Measurements from ENCODE around the gene LRRK2. TPM values are rescaled to one million over a fixed set of nuclear protein-coding genes. Genes with fewer than 3 reads are reported as not detected.

Gene LRRK2
- total RNA-seq, 6 donors from 2014 or later, result 232 to 719 (median 390) TPM

DNA sequence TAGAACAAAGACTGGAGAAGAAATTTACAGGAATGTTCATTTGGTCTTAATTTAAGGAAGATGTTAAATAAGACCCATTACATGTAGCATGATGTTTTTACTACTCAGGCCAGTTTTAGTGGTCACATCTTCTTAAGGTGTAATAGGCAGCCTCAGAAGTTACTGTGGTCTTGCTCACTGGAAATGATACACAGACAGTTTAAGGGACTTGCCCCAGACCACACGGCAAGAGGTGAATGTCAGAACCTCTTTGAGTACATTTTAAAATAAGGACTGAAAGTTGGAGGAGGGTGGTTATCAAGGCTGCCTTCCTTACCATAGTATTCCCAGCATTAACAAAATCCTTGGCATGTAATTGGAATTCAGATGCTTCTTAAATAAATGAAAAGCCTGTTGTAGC is 37.9 kb downstream of the LRRK2 start:
- H3K27ac ChIP-seq, result no peak overlapping the region
- H3K4me3 ChIP-seq, result no peak overlapping the region
- 87 to 93% methylated on average over 1 of the region's 1 CpG for WGBS, 2 donors
- ATAC-seq (ENCODE audit: low FRiP score in 2 of 2), result no peak
- H3K36me3 ChIP-seq, result peaks cover 8 to 43% (median 15%) of the 10 kb centered on the region in 4 donors
- H3K9me3 ChIP-seq, result no peaks in the 10 kb centered on the region
- no peaks in the 10 kb centered on the region for H3K27me3 ChIP-seq
- no peaks in the 10 kb centered on the region for H3K4me1 ChIP-seq
- TF ChIP-seq POLR2AphosphoS5 (IDR thresholded peaks at IDR 0.05), result no peak
- no peak for TF ChIP-seq POLR2A (IDR thresholded peaks at IDR 0.05)
- no peak for TF ChIP-seq EP300 (IDR thresholded peaks at IDR 0.05)
- no peak for DNase-seq

DNA sequence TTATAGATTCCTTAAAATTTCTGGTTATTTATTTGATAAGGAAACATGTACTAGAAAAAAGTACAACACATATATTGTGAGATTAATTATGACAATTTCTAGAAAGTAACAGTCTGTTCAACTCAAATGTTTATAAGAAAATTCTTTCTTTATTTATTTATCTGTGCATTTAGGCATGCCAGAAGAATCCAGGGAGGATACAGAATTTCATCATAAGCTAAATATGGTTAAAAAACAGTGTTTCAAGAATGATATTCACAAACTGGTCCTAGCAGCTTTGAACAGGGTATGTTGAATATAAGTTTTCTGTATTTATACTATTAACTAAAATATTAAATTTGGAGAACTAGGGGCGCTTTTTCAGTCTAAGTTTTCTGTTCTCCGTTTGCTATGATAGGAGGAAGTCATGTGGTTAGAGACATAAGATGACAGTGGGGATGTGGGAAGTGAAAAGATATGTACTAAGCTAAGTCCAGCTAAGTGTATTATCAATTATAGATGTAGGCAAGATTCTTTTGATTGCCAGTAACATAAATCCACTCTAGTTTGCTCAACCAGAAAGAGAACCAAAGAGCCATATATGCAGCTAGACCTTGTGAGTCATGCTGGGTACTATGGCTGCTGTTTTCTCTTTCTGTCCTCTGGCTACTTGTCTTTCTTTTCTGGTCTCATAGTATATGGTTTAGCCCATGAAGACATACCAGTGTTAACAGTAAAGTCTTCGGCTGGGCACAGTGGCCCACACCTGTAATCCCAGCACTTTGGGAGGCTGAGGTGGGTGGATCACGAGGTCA is 39.0 kb downstream of the LRRK2 start:
- Histone ChIP-seq H3K27ac (no peak overlapping the region), H3K9me3 (no peaks in the 10 kb centered on the region), H3K36me3 (peaks cover 5 to 39% (median 14%) of the 10 kb centered on the region in 4 donors), H3K27me3 (no peaks in the 10 kb centered on the region), H3K4me1 (no peaks in the 10 kb centered on the region), H3K4me3 (no peak overlapping the region)
- WGBS, 2 donors, result 53 to 65% methylated on average over 4 of the region's 4 CpGs
- TF ChIP-seq, protein P1, sequence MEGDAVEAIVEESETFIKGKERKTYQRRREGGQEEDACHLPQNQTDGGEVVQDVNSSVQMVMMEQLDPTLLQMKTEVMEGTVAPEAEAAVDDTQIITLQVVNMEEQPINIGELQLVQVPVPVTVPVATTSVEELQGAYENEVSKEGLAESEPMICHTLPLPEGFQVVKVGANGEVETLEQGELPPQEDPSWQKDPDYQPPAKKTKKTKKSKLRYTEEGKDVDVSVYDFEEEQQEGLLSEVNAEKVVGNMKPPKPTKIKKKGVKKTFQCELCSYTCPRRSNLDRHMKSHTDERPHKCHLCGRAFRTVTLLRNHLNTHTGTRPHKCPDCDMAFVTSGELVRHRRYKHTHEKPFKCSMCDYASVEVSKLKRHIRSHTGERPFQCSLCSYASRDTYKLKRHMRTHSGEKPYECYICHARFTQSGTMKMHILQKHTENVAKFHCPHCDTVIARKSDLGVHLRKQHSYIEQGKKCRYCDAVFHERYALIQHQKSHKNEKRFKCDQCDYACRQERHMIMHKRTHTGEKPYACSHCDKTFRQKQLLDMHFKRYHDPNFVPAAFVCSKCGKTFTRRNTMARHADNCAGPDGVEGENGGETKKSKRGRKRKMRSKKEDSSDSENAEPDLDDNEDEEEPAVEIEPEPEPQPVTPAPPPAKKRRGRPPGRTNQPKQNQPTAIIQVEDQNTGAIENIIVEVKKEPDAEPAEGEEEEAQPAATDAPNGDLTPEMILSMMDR (IDR thresholded peaks at IDR 0.05), result no peak
- TF ChIP-seq EP300 (IDR thresholded peaks at IDR 0.05), result no peak
- TF ChIP-seq POLR2AphosphoS5 (IDR thresholded peaks at IDR 0.05), result no peak
- no peak for TF ChIP-seq POLR2A (IDR thresholded peaks at IDR 0.05)
- ATAC-seq (ENCODE audit: low FRiP score in 2 of 2) (no peak), DNase-seq (no peak)

DNA sequence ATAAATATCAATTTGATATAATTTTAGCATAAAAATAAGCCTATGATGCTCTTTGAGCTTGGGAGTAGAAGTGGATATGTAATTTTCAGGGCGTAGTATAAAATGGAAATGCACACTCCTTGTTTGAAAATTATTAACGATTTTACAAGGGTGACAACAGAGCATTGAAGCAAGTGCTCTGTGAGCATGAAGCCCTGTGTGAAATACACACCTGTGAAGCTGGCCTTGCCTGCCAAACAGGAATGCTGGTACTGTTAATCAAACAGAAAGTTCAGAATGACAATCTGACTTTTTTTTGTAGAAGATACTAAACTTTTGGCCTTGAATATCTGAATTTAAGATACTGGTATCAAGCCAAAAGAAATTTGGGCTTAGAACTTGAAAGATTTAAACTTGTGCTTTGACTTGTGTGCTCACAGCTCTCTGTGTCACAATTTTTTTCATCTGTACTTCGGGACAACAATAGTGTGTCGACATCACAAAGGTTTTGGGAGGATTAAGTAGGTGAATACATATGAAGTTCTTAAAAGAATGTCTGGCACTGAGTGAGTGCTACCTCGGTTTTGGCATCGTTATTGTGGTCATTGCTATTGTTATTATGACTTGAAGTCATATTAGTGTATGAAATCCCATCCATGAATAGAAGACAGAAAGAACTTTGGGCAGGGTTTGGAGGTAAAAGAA is 47.3 kb downstream of the LRRK2 start:
- no peaks in the 10 kb centered on the region for H3K9me3 ChIP-seq
- H3K4me1 ChIP-seq, result no peaks in the 10 kb centered on the region
- DNase-seq (no peak), ATAC-seq (ENCODE audit: low FRiP score in 2 of 2) (no peak)
- no peaks in the 10 kb centered on the region for H3K27me3 ChIP-seq
- WGBS, 2 donors, result 62 to 72% methylated on average over 6 of the region's 6 CpGs
- peaks cover 0 to 11% (median 4%) of the 10 kb centered on the region in 4 donors for H3K36me3 ChIP-seq
- no peak overlapping the region for H3K27ac ChIP-seq
- TF ChIP-seq POLR2A (IDR thresholded peaks at IDR 0.05) (no peak), EP300 (IDR thresholded peaks at IDR 0.05) (no peak), POLR2AphosphoS5 (IDR thresholded peaks at IDR 0.05) (no peak)
- TF ChIP-seq, protein P1 (IDR thresholded peaks at IDR 0.05), result no peak
- no peak overlapping the region for H3K4me3 ChIP-seq

DNA sequence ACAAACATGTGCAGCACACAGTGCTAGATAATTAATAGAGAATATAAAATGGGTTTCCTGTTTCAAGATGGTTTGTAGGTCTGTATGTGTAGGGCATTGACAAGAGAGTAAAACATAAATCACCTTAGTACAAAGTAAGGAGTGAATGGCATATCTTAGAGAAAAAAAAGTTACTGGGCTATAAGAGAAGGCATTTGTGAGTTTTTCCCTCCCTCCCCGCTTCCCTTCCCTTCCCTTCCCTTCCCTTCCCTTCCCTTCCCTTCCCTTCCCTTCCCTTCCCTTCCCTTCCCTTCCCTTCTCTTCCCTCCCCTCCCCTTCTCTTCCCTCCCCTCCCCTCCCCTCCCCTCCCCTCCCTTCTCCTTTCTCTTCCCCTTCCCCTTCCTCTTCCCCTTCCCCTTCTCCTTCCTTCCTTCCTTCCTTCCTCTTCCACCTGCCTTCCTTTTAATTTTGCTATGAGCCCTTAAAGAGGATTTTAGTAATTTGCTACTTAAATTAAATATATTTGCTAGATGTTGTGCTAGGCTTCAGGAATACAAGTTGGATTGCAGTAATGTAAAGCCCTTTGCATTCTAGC is 57.1 kb downstream of the LRRK2 start:
- H3K27me3 ChIP-seq, result no peaks in the 10 kb centered on the region
- no peak for DNase-seq
- WGBS, 2 donors, result 92 to 100% methylated on average over 1 of the region's 1 CpG

More for the DNA sequence above, 57.1 kb downstream of the LRRK2 start:
- Histone ChIP-seq H3K36me3 (peaks cover 12 to 43% (median 17%) of the 10 kb centered on the region in 4 donors), H3K4me3 (no peak overlapping the region), H3K4me1 (no peaks in the 10 kb centered on the region), H3K27ac (no peak overlapping the region), H3K9me3 (no peaks in the 10 kb centered on the region)
- no peak for ATAC-seq (ENCODE audit: low FRiP score in 2 of 2)
- TF ChIP-seq EP300 (IDR thresholded peaks at IDR 0.05), result no peak
- TF ChIP-seq POLR2A (IDR thresholded peaks at IDR 0.05), result no peak
- no peak for TF ChIP-seq POLR2AphosphoS5 (IDR thresholded peaks at IDR 0.05)
- TF ChIP-seq, protein P1 (IDR thresholded peaks at IDR 0.05), result no peak
